C4-2B (cell line): ENCODE data around the gene NF1.

Source experiments
- ZFX ChIP-seq: fragments of 450-650 bp; IDR thresholded peaks from 2 replicates; pipeline ENCODE4 v1.6.1; 2017
- TF ChIP-seq, protein P1 (sequence below): fragments of 450-650 bp; conservative IDR thresholded peaks from 2 replicates; pipeline ENCODE4 v1.5.1; 2017; ENCODE audit warnings: mild to moderate bottlenecking

DNA sequence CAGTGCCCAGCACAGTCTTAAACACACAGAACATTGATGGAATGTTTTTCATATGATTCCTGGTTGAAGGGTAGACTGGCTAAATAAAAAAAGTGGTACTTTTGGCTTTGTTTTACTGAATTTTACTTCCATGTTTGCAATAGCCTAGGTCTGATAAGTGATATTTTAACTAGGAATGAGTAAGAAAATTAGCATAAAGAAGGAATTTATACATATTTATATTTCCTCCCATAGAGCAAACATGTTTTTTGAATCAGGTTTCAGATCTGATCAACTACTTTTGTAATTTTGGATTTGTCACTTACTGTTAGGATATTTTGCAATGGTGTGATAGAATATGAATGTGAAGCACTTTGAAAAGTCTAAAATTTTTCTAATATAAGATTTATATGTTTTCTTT, 7.2 kb downstream of the NF1 start:
- TF ChIP-seq, protein P1, sequence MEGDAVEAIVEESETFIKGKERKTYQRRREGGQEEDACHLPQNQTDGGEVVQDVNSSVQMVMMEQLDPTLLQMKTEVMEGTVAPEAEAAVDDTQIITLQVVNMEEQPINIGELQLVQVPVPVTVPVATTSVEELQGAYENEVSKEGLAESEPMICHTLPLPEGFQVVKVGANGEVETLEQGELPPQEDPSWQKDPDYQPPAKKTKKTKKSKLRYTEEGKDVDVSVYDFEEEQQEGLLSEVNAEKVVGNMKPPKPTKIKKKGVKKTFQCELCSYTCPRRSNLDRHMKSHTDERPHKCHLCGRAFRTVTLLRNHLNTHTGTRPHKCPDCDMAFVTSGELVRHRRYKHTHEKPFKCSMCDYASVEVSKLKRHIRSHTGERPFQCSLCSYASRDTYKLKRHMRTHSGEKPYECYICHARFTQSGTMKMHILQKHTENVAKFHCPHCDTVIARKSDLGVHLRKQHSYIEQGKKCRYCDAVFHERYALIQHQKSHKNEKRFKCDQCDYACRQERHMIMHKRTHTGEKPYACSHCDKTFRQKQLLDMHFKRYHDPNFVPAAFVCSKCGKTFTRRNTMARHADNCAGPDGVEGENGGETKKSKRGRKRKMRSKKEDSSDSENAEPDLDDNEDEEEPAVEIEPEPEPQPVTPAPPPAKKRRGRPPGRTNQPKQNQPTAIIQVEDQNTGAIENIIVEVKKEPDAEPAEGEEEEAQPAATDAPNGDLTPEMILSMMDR: no peak
- TF ChIP-seq ZFX: no peak
